Left forelimb (tissue), 1 donor: Measurements from ENCODE around the gene NRSN2.

Source experiments
- DNase-seq: peaks from one replicate; pipeline ENCODE4 v3.0.0-alpha.2; 2018; ENCODE audit warnings: low spot score

NRSN2 gene, protein sequence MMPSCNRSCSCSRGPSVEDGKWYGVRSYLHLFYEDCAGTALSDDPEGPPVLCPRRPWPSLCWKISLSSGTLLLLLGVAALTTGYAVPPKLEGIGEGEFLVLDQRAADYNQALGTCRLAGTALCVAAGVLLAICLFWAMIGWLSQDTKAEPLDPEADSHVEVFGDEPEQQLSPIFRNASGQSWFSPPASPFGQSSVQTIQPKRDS

GRCh38 chr20:346640-347316 is at the start of gene NRSN2:
TSS of gene NRSN2 (plus strand) at chr20:347111. CDS start at chr20:349644, 2,533 bp downstream.
- DNase-seq, result peak; percentile 84

DNA sequence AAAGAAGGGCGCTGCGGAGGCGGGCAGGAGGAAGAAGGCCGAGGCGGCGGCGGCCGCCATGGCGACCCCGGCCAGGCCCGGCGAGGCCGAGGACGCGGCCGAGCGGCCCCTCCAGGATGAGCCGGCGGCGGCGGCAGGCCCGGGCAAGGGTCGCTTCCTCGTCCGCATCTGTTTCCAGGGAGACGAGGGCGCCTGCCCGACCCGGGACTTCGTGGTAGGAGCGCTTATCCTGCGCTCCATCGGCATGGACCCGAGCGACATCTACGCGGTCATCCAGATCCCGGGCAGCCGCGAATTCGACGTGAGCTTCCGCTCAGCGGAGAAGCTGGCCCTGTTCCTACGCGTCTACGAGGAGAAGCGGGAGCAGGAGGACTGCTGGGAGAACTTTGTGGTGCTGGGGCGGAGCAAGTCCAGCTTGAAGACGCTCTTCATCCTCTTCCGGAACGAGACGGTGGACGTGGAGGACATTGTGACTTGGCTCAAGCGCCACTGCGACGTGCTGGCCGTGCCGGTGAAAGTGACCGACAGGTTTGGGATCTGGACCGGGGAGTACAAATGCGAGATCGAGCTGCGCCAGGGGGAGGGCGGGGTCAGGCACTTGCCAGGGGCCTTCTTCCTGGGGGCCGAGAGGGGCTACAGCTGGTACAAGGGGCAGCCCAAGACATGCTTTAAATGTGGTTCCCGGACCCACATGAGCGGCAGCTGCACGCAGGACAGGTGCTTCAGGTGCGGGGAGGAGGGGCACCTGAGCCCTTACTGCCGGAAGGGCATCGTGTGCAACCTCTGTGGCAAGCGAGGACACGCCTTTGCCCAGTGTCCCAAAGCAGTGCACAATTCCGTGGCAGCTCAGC is 48.8 kb upstream of the NRSN2 start:
- peak; percentile 76 for DNase-seq

- no peak for DNase-seq
Measured at GRCh38 chr20:298776-299391, 48.0 kb upstream of the NRSN2 start.

GRCh38 chr20:300345-300990 is 46.4 kb upstream of the NRSN2 start:
- no peak for DNase-seq

DNA sequence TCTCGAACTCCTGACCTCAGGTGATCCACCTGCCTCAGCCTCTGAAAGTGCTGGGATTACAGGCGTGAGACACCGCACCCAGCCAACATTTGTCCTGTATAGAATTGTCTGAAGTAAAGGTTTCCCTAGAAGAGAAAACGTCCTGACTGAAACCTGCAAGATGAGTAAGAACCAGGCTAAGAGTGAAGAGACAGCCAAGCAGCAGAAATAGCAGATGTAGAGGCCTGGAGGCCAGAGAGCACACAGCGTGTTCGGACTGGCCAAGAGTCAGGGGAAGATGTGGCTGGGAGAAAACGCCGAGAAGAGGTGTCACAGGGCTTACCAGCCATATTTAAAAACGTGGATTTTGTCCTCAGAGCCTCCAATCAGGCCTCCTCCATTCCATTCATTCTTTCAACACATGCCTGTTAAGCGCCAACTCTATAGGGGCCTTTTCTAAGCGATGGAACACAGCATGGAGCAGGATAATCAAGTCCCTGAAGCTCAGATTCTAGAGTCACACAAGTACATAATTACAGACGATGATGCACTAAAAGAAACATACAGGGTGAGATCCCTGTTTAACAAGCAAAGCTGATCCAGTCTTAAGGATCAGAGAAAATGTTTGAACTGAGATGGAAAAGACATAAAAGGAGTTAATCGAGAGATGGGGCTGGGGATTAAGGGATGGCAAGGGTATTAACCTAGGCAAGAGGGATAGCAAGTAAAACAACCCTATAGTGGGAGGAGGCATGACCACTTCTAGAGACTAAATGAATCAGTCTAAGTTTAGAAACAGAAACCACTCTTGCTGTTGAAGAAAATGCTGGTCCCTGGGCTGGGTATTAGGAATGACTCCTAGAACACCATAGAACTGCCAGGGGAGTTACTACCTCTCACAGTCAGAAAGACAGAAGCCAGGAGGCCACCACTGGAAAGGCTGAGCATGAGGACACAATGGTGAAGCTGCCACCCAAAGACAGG is 44.7 kb upstream of the NRSN2 start:
- DNase-seq, result no peak

DNA sequence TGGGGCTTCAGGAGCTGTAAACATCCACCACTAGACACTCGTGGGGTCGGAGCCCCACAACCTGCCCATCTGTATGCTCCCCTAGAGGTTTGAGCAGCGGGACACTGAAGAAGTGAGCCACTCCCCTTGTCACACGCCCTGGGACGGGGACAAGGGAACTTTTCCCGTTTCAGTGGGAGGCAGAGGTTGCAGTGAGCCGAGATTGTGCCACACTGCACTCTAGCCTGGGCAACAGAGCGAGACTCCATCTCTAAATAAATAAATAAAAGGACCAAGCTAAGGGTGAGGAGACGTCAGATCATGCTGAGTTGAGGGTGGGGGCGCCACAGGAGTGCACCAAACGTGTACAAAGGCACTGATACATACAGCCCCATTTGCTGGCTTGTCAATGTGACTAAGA is 41.2 kb upstream of the NRSN2 start:
- DNase-seq, result no peak

GRCh38 chr20:308427-309038 is 38.4 kb upstream of the NRSN2 start:
- DNase-seq, result no peak

- DNase-seq, result no peak
Measured at GRCh38 chr20:309306-309840, 37.5 kb upstream of the NRSN2 start.

DNA sequence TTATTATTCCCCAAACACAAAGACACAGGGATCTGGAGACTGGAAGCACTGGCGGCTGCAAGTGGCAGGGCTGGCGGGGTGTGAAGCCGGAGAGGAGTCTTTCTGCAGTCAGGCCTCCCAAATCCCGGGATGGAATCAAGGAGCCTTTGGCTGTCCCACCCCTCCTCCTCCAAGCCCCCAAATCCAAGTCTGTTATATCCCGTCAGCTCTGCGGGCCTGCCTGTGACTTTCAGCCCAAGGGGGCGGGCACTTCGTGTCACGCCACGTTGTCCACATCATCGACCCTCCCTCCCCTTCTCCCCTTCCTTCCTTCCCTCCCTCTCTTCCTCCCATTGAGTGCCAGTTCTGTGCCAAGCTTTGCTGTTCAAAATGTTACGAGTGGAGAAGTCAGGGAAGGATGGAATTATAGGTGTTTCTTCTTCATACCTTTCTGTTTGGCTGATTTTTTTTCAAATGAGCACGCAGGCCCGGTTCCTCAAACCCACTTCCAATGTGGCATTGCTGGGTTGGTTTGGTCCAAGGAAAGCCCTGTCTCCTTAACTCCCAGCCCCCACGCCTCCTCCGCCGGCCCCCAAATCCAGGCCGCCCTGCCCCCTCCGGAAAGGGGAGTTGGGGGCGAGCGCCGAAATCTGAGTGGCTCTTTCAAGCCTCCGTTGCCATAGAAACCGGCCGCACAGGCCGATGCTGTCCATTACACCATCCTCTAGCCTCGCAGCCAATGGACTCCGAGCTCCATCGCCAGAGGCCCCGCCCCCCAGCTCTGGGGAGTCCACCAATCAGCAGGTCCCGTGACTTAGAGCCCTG is 36.9 kb upstream of the NRSN2 start:
- DNase-seq, result peak; percentile 99

DNA sequence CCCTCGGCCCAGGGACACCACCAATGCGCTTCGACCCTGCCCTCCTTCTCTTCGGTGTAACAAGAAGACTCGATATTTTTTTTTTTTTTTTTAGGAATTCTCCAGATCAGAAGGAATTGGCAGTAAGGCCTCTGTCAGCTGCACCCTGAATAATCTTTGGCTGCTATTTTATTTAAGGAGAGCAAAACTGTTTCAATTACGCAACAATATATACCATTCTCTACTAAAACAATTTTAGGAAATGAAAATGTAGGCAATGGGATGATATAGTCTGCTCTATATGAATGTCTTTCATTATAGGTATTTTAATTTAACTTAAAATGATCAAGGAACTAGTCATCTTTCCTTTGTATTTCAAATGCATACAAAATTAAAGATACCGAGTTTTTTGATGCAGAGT is 36.3 kb upstream of the NRSN2 start:
- no peak for DNase-seq

- DNase-seq, result no peak
Measured at GRCh38 chr20:311609-312008, 35.3 kb upstream of the NRSN2 start.

DNA sequence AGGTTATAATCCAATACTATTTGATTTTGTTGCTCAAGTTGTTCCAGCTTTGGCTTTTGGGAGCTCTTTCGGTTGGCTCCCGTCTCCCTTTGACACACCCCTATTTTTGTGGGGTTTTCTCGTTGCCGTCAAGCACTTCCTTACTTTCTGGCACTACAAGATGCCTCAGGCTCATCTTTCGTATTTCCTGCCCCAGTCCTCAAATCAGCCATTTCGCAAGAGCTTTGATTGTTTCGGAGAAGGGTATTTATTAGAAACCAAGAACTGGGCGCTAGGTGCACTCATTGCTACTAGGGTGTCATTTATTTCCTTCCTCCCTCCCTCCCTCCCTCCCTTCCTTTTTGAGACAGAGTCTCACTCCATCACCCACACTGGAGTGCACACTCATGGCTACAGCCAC is 34.8 kb upstream of the NRSN2 start:
- no peak for DNase-seq

DNA sequence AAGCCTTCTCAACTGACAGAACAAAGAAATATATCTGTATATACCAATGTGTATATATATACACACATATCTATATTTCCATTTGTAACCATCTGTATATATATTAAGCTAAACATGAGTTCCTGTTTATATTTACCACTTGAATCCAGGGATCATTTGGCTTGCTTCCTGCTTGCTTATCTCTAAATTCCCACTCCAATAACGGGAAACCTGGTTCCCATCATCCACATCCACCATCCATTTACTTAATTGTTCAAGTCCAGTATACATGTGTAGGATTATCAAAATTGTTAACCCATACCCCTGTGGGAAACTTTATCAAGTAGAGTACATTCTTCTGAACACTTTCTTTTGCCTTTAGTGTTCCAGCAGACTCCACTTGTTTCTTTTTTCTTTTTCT is 34.0 kb upstream of the NRSN2 start:
- no peak for DNase-seq

GRCh38 chr20:313402-313801 is 33.5 kb upstream of the NRSN2 start:
- no peak for DNase-seq

- DNase-seq, result no peak
Measured at GRCh38 chr20:313948-314347, 33.0 kb upstream of the NRSN2 start.

- DNase-seq, result no peak
Measured at GRCh38 chr20:316316-317068, 30.4 kb upstream of the NRSN2 start.

DNA sequence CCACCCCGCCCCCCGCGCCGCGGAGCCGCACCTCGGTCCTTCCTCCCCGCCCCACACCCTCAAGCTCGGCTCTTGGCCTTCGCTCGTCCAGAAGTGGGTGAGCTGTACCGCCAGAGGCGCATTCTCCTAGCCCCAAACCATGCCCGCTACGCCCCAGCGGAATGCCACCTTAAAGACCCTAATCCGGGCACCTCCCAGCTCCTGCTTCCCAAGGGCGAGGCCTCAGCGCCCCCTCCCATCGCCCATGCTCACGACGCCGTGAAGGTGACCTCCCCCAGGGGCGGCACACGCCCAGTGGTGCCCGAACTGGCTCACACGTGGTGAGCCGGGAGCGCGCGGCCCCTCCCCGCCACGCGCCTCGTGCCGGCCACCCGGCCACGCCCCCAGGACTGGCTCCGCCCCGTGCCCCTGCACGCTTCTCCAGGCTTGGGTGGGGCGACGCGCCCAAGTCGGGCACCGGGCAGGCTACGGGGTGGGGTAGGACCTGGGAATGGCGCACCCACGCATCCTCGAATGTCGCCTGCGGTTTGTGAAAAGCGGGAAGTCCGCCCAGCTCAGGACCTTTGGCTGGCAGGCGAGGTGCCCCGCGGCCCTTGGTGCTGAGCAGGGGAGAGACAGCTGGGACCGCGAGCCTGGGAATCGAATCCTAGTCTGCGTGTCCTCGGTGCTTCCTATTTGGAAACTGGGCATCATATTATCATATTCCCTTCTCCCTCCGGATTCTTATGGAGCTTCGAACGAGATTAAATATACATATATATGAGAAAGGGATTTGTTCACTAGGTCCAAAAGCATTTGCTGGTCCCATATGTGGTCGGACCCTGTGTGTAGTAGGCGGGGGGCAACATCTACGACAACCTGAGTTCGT is 22.5 kb upstream of the NRSN2 start:
- DNase-seq, result peak; percentile 93
